Stimulated activated CD8-positive, alpha-beta memory T cell treated with anti-CD3 and anti-CD28 coated beads, Interleukin-15, amount 100 ng/mL, for 4 hours (primary cell): ENCODE measurements around the gene INPP5A.
"Not testable (repeated sequence)": the region's sequence is repeated elsewhere in the genome, so short reads cannot be mapped to it uniquely, and the experiment has no call there.

Experiments
- DNase-seq, 2 donors: peaks; one replicate each; pipeline ENCODE4 v3.0.0-alpha.2; 2020; ENCODE audit warnings: low read depth in 2 of 2

Gene INPP5A, protein sequence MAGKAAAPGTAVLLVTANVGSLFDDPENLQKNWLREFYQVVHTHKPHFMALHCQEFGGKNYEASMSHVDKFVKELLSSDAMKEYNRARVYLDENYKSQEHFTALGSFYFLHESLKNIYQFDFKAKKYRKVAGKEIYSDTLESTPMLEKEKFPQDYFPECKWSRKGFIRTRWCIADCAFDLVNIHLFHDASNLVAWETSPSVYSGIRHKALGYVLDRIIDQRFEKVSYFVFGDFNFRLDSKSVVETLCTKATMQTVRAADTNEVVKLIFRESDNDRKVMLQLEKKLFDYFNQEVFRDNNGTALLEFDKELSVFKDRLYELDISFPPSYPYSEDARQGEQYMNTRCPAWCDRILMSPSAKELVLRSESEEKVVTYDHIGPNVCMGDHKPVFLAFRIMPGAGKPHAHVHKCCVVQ

GRCh38 chr10:132537684-132538001 lies at the start of gene INPP5A:
Gene INPP5A, plus strand, starts transcription at chr10:132537787. Its CDS starts 310 bp downstream, at chr10:132538097.
- no peak for DNase-seq

DNA sequence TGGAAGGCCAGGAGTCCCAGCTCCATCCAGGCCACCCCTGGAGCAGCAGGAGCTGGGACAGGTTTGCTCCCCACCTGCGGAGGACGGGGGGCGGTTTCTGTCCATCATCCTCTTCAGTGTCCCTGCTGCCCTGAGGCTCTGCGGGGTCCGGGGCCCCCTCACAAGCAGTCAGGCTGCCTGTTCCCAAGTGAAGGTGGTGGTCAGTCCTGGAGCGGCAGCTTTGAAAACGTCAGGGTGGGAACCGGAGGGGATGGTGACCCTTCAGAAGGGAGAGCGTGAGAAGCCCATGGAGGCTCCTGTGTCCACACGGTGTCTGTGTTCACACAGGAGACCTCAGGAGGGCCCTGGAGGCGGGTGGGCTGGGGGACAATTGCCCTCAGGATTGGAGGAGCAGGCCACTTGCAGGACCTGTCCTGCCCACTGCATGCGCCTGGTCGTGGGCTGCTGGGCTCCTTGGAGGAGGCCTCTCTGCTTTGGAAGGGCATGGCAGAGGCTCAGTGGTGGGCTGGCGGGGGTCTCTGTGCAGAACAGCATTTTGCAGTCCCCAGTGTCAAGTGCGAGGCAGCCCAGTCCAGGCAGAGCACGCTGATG lies 49.3 kb upstream of the INPP5A start:
- no peak for DNase-seq

DNA sequence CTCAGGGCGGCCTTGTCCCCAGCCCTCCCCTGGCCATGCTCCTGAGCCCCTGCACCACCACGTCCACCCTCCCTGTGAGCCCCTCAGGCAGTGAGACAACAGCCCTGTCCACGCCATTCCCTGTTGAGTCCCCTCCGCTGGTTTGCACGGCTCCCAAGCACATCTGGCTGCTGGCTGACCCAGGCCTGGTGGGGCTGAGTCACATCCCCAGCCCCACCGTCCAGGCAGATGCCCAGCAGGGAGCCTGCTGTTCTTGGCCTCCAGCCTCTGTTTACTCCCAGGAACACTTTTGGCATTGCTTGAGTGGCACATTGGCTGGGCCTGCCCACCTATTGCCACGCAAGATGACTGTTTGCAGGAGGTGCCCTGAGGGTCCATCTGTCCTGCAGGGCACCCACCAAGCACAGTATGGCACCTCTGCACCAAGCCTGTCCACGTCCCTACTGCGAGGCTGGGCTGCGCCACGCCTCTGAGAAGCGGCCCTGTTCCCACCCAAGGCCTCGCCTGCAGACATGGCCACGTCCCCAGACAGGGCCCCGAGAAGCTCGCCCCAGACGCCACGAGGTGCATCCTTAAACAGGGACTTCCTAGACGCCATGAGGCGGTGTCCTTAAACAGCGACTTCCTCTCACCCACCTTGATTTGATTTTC lies 48.4 kb upstream of the INPP5A start:
- DNase-seq, result no peak

- no peak for DNase-seq
These were observed 47.7 kb upstream of the INPP5A start for GRCh38 chr10:132489704-132490534.

- not testable (repeated sequence) for DNase-seq
These were observed 46.1 kb upstream of the INPP5A start for GRCh38 chr10:132491534-132491933.

DNA sequence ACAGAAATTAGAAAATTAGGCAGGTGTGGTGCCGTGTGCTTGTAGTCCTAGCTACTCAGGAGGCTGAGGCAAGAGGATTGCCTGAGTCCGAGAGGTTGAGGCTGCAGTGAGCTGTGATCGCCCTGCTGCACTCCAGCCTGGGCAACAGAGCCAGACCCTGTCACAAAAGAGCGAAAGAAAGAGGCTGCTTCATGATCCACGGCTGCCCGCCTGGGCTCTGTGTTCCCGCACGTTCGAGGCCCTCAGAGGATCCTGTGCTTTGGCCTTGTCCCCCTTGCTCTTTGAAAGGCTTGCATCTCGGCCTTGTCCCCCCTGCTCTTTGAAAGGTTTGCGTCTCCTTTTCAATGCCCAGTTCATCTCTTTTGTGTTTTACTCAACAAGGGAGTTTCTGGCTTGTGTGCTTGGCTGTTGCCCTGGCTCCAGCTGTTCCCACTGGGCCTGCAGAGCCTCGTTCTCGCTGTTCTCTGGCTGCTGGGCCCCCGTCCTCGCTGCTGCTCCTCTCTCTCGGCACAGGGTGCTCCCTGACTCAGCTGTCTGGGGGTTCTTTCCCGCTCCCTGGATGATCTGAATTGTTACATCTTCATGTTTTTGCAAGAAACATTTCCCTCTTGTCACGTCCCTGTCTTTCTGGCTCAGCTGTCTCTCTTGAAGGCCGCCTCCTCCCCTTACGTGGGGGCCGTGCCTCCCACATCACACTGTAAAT lies 45.1 kb upstream of the INPP5A start:
- DNase-seq, result no peak

DNA sequence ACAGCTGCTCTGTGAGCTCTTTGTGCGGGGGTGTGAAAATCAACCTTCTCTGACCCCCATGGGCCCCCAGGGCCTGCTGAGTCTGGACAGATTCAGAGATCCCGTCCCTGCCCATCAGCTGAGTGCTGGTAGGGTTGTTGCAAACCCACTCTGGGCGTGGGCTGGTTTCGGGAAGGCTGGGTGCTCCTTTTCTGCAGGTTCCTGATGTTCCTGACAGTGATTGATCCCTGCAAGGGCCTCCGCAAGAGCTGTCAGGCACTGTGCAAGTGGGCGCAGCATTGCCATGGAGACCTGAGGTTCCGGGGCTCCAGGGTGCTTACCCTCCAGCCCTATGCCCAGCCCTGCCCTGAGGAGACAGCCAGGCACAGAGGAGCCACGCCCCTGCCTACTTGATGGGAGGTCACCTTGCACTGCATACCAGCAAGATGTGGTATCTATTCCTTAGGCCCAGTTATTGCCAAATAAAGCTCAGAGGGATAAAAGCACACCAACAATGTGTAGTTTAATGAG lies 44.3 kb upstream of the INPP5A start:
- no peak for DNase-seq

DNA sequence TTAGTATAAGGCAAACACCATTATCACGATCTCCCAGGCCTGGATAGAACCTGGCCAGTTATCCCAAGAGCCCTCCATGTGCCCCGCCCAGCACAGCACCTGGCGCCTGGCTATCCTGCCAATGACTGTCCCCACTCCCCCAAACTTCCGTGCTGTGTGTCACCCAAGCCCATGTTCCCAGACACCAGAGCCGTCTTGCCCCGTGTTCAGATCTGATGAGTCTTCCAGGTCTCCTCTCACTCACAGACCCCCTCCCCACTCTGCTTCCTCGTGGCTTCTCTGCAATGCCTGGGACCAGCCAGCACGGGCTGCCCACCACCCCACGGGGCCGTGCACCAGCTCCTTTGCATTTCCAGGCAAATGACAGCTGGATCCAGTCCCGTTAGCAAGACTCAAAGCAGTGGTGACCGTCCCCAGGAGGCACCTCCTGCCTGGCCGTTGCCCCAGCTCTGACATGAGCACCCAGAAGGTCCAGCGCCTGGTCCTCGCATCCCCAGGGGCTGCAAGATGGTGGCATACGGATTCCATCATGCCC lies 43.8 kb upstream of the INPP5A start:
- no peak for DNase-seq

DNA sequence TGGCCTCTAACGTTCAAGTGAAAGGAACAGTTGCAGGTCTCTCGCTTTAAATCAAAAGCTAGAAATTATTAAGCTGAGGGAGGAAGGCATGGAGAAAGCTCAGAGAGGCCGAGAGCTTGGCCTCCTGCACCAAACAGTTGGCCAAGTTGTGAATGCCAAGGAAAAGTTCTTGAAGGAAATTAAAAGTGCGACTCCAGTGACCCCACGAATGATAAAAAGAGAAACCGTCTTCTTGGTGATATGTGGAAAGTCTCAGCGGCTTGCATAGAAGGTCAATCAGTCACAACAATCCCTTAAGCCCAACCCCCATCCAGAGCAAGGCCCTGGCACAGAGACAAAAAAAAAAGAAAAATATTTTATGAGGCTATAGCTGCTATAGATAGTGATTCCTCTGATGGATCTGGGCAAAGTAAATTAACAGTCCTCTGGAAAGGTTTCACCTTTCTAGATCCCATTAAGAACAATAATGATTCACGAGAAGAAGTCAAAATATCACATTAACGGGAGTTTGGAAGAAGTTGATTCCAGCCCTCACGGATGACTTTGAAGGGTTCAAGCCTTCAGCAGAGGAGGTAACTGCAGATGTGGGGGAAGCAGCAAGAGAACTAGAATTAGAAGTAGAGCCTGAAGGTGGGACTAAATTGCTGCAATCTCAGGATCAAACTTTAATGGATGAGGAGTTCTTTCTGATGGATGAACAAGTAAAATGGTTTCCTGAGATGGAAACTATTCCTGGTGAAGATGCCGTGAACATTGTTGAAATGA lies 42.5 kb upstream of the INPP5A start:
- DNase-seq, result no peak

GRCh38 chr10:132496360-132497062 lies 41.1 kb upstream of the INPP5A start:
- no peak for DNase-seq

GRCh38 chr10:132497063-132497680 lies 40.4 kb upstream of the INPP5A start:
- DNase-seq, result no peak

- DNase-seq, result no peak
These were observed 39.6 kb upstream of the INPP5A start for GRCh38 chr10:132497861-132498561.

- DNase-seq, result no peak
These were observed 38.8 kb upstream of the INPP5A start for GRCh38 chr10:132498562-132499366.

DNA sequence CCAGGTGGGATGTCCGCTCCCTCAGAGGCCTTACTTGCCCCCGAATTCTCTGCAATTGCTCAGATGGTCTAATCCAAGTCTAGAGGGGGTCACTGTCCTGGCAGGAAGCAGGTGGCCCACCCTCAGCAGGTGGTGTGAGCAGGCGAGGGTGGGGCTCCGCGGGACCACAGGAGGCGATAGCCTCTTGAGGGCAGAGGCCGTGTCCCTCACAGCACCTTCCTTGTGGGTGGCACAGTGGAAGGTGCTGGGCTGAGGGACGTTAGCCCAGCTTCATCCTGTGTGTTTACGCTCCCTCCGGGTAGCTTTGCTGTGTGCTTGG lies 38.3 kb upstream of the INPP5A start:
- no peak for DNase-seq

DNA sequence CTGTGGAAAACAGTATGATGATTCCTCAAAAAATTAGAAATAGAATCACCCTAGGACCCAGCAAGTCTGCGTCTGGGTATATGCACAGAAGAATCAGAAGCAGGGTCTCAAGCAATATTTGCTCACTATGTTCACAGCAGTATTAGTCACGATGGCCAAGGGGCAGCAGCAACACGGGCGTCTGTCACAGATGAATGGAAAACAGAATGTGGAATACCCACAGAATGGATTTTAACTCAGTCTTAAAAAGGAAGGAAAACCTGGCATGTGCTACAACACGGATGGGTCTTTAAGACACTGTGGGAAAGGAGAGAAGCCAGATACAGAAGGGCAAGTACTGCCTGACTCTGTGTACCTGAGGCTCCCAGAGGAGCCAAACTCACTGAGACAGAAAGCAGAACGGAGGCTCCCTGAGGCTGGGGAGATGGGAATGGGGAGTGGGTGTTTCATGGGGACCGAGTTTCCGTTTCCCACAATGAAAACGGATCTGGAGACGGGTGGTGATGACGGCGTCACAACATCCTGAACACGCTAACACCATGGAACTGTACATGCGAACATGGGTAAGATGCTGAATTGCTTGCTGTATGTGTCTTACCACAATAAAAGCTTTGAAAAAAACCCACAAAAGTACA lies 36.7 kb upstream of the INPP5A start:
- DNase-seq, result no peak

GRCh38 chr10:132502544-132503300 lies 34.9 kb upstream of the INPP5A start:
- DNase-seq, result no peak
